Body of pancreas (tissue), 4 donors: ENCODE results near the gene TBC1D19.

ENCODE experiments used
- CTCF ChIP-seq, 7 experiments: fragments of 450-650 bp in 4 of 7; fragments of 200-600 bp in 3 of 7; sonication (generic) in 3 of 7; IDR thresholded peaks; one replicate each; pipeline ENCODE4 v1.5.1; 2016 to 2019; ENCODE audit warnings: antibody characterized with exemption in 7 of 7
- POLR2A ChIP-seq, 3 donors: fragments of 450-650 bp; IDR thresholded peaks; one replicate each; pipeline ENCODE4 v1.6.1; 2016; ENCODE audit warnings: antibody characterized with exemption in 3 of 3, mild to moderate bottlenecking in 2 of 3

GRCh38 chr4:26719954-26720552, 136.2 kb downstream of the TBC1D19 start:
- TF ChIP-seq CTCF (IDR thresholded peaks at IDR 0.05), result peak; percentile 37 to 76 (median 56)
- no peak for TF ChIP-seq POLR2A (IDR thresholded peaks at IDR 0.05)
